HepG2 (cell line): ENCODE results near the gene AKAP1.

Experiments used
- CTCF ChIP-seq: sonication (generic); formaldehyde crosslinking; IDR thresholded peaks from 2 replicates; pipeline ENCODE4 v1.5.0; 2020; ENCODE audit warnings: mild to moderate bottlenecking, missing genetic modification reagents, moderate library complexity
- KDM3A ChIP-seq: IDR thresholded peaks from 2 replicates; pipeline ENCODE4 v1.6.1; 2018; ENCODE audit warnings: low read depth, missing compliant biosample characterization
- PATZ1 ChIP-seq: sonication (generic); formaldehyde crosslinking; IDR thresholded peaks from 2 replicates; pipeline ENCODE4 v1.4.0; 2020; ENCODE audit warnings: missing genetic modification reagents
- POLR2AphosphoS2 ChIP-seq: IDR thresholded peaks from 2 replicates; pipeline ENCODE4 v1.6.1; 2011; ENCODE audit warnings: low read depth, low read length, improper control_type of control experiment
- ZNF709 ChIP-seq: sonication (generic); formaldehyde crosslinking; IDR thresholded peaks from 2 replicates; pipeline ENCODE4 v1.5.0; 2020; ENCODE audit warnings: mild to moderate bottlenecking, missing genetic modification reagents

GRCh38 chr17:57096472-57097202, 11.6 kb downstream of the AKAP1 start:
- TF ChIP-seq ZNF709 (CRISPR knock-in tag) (no peak), KDM3A (CRISPR knock-in tag) (no peak), POLR2AphosphoS2 (no peak), PATZ1 (no peak), CTCF (CRISPR knock-in tag) (no peak)
